Measurements from ENCODE around the gene GRK4. TPM values are rescaled to one million over a fixed set of nuclear protein-coding genes. Genes with fewer than 3 reads are reported as not detected.

GRK4 gene
- total and polyA plus RNA-seq, 10 of the 15 experiments (the other 5 are each of a cell fraction or from before 2014, with no cell fraction given) = 1.1 to 4.0 (median 2.5) TPM

DNA sequence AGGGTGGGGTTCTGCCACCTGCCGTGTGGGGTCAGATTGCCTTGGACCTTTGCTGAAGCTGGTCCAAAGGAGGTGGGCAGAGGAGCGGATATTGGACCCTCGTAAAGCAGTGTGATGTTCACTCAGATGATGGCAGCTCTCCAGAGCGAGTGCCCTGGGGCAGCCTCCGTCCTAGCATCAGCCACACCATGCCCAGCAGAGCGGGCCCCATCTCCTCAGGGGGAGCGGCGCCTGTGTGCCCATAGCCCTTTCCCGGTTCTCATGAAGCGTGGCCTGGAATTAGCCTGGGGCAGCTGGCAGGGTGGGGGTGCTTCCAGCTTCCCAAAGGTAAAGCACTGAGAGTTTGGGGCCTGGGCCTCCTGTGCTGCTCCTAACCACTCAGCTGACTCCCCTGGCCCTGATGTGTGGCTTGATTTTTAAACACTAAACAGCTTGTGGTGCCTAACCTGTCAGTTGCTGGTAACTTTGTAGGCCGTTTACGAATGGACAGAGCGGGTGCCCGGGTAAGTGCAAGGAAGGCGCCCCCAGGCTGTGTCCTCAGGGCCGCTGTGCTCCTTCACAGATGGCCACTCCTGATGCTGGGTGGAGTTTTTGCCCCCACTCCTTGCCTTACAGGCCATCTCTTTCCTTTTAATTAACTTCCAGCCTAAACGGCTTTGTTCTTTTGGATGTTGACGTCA lies 36.2 kb upstream of the GRK4 start:
- H3K27ac ChIP-seq (ENCODE audit: control insufficient read depth, insufficient read depth) = no peak overlapping the region
- no peak overlapping the region for H2AFZ ChIP-seq (ENCODE audit: control insufficient read depth, low read depth, low read length)
- BruUV-seq (replicated peaks) = no TSS peak
- peaks cover 9% of the 10 kb centered on the region for H3K79me2 ChIP-seq (ENCODE audit: control insufficient read depth, insufficient read depth, low read length)
- WGBS (ENCODE audit: insufficient coverage, insufficient replicate concordance, low lambda C conversion rate, missing lambda C conversion rate) = 98% methylated on average over 18 of the region's 18 CpGs
- no peak overlapping the region for H3K4me3 ChIP-seq
- SMC1A ChIA-PET (ENCODE audit: uncharacterized antibody, unreplicated experiment) = no interaction called here
- CTCF ChIA-PET = no interaction called here
- H3K36me3 ChIP-seq (ENCODE audit: control insufficient read depth in 2 of 2, insufficient read depth in 2 of 2, low read length in 1 of 2) = peaks cover 20 to 35% of the 10 kb centered on the region in 2 experiments
- TF ChIP-seq TCF12 (IDR thresholded peaks at IDR 0.05; ENCODE audit: low read depth, low read length) = no peak
- TF ChIP-seq, protein P1, sequence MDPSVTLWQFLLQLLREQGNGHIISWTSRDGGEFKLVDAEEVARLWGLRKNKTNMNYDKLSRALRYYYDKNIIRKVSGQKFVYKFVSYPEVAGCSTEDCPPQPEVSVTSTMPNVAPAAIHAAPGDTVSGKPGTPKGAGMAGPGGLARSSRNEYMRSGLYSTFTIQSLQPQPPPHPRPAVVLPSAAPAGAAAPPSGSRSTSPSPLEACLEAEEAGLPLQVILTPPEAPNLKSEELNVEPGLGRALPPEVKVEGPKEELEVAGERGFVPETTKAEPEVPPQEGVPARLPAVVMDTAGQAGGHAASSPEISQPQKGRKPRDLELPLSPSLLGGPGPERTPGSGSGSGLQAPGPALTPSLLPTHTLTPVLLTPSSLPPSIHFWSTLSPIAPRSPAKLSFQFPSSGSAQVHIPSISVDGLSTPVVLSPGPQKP (IDR thresholded peaks at IDR 0.05; ENCODE audit: low read depth, low read length) = no peak
- no peak for TF ChIP-seq TCF7 (IDR thresholded peaks at IDR 0.05; ENCODE audit: borderline replicate concordance)
- TF ChIP-seq CBX5 (IDR thresholded peaks at IDR 0.05; ENCODE audit: low read depth) = no peak
- TF ChIP-seq MEF2A (IDR thresholded peaks at IDR 0.05; ENCODE audit: insufficient read depth, low read depth, low read length) = no peak
- TF ChIP-seq, protein P2, sequence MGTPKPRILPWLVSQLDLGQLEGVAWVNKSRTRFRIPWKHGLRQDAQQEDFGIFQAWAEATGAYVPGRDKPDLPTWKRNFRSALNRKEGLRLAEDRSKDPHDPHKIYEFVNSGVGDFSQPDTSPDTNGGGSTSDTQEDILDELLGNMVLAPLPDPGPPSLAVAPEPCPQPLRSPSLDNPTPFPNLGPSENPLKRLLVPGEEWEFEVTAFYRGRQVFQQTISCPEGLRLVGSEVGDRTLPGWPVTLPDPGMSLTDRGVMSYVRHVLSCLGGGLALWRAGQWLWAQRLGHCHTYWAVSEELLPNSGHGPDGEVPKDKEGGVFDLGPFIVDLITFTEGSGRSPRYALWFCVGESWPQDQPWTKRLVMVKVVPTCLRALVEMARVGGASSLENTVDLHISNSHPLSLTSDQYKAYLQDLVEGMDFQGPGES (IDR thresholded peaks at IDR 0.05) = no peak
- TF ChIP-seq RELA (IDR thresholded peaks at IDR 0.05; ENCODE audit: borderline replicate concordance, partially characterized antibody) = no peak
- TF ChIP-seq CREB1 (IDR thresholded peaks at IDR 0.05; ENCODE audit: low read depth) = no peak
- no peak for TF ChIP-seq HDAC6 (IDR thresholded peaks at IDR 0.05; ENCODE audit: unreplicated experiment)
- no peak for TF ChIP-seq JUNB (IDR thresholded peaks at IDR 0.05)
- no peaks in the 10 kb centered on the region for H3K27me3 ChIP-seq (replicated peaks in 1 of 2; ENCODE audit: control insufficient read depth in 2 of 2, insufficient read depth in 2 of 2, low read length in 1 of 2)
- no peaks in the 10 kb centered on the region for H3K9me3 ChIP-seq (replicated peaks; ENCODE audit: control insufficient read depth, insufficient read depth, low read length)
- no peak for DNase-seq (ENCODE audit: low read depth, low spot score)
- intact Hi-C loops (cut with micrococcal nuclease; ENCODE audit: unreplicated experiment) (no loop called here), in situ Hi-C loops (cut with MboI) (loop anchor here (25.0 kb wide), 1 partner anchor 165 kb away; the partner anchor contains the start of gene TNIP2)
- peaks cover 10% of the 10 kb centered on the region for H3K4me1 ChIP-seq (ENCODE audit: control insufficient read depth, insufficient read depth, low read length)
- POLR2A ChIA-PET = interaction anchor here (0.7 kb wide), 1 partner anchor 160 kb away, joined by 3 read pairs; no protein-coding TSS in a partner anchor
- H4K20me1 ChIP-seq (ENCODE audit: control insufficient read depth, insufficient read depth) = no peaks in the 10 kb centered on the region
- H3K4me2 ChIP-seq (ENCODE audit: control insufficient read depth, insufficient read depth) = no peak overlapping the region
- RAD21 ChIA-PET (ENCODE audit: unreplicated experiment) = interaction anchor here (0.7 kb wide), 1 partner anchor 36 kb away, joined by 3 read pairs; no protein-coding TSS in a partner anchor
- FAIRE-seq = no peak
- no peak for ATAC-seq
- H3K9ac ChIP-seq (ENCODE audit: control insufficient read depth, insufficient read depth, low read length) = no peak overlapping the region
